Measurements from ENCODE around the gene SLC38A1.
"Not testable (repeated sequence)": the region's sequence is repeated elsewhere in the genome, so short reads cannot be mapped to it uniquely, and the experiment has no call there.

The SLC38A1 gene

GRCh38 chr12:46162549-46163076, 106.2 kb downstream of the SLC38A1 start:
- DNase-seq, result not testable (repeated sequence)

GRCh38 chr12:46160981-46161690, 107.7 kb downstream of the SLC38A1 start:
- no peak for DNase-seq

GRCh38 chr12:46160101-46160980, 108.5 kb downstream of the SLC38A1 start:
- peak; percentile 6 for DNase-seq

- DNase-seq, result no peak
These were observed 109.4 kb downstream of the SLC38A1 start for GRCh38 chr12:46159309-46159901.

GRCh38 chr12:46158501-46158900, 110.3 kb downstream of the SLC38A1 start:
- DNase-seq, result no peak

- no peak for DNase-seq
These were observed 114.4 kb downstream of the SLC38A1 start for GRCh38 chr12:46154221-46154985.

- DNase-seq, result peak; percentile 74
These were observed 115.5 kb downstream of the SLC38A1 start for GRCh38 chr12:46153268-46153872.

GRCh38 chr12:46152456-46152855, 116.4 kb downstream of the SLC38A1 start:
- no peak for DNase-seq

GRCh38 chr12:46150735-46151134, 118.1 kb downstream of the SLC38A1 start:
- peak; percentile 33 for DNase-seq

- DNase-seq, result no peak
These were observed 118.9 kb downstream of the SLC38A1 start for GRCh38 chr12:46149905-46150304.

GRCh38 chr12:46149079-46149464, 119.8 kb downstream of the SLC38A1 start:
- no peak for DNase-seq

GRCh38 chr12:46148327-46149078, 120.3 kb downstream of the SLC38A1 start:
- no peak for DNase-seq

GRCh38 chr12:46147144-46147543, 121.7 kb downstream of the SLC38A1 start:
- no peak for DNase-seq

- DNase-seq, result no peak
These were observed 123.0 kb downstream of the SLC38A1 start for GRCh38 chr12:46145881-46146280.

- DNase-seq, result no peak
These were observed 124.4 kb downstream of the SLC38A1 start for GRCh38 chr12:46144433-46144832.

GRCh38 chr12:46136249-46136648, 132.6 kb downstream of the SLC38A1 start:
- DNase-seq, result no peak

- no peak for DNase-seq
These were observed 133.1 kb downstream of the SLC38A1 start for GRCh38 chr12:46135750-46136149.

- DNase-seq, result no peak
These were observed 134.0 kb downstream of the SLC38A1 start for GRCh38 chr12:46134852-46135251.

- DNase-seq, result no peak
These were observed 134.5 kb downstream of the SLC38A1 start for GRCh38 chr12:46134205-46134811.

- DNase-seq, result no peak
These were observed 135.1 kb downstream of the SLC38A1 start for GRCh38 chr12:46133751-46134150.
